GM21360 (cell line): ENCODE measurements around the gene DDX1.
"Not testable (repeated sequence)": the region's sequence is repeated elsewhere in the genome, so short reads cannot be mapped to it uniquely, and the experiment has no call there.

ENCODE experiments used
- ATAC-seq: cut with Tn5 transposase; IDR thresholded peaks from one replicate; pipeline ENCODE4 v1.9.1; 2021; ENCODE audit warnings: mild to moderate bottlenecking, moderate library complexity; ENCODE audit not compliant: unreplicated experiment

DDX1 gene

GRCh38 chr2:15614545-15615300 is 23.1 kb downstream of the DDX1 start:
- ATAC-seq, result no peak

DNA sequence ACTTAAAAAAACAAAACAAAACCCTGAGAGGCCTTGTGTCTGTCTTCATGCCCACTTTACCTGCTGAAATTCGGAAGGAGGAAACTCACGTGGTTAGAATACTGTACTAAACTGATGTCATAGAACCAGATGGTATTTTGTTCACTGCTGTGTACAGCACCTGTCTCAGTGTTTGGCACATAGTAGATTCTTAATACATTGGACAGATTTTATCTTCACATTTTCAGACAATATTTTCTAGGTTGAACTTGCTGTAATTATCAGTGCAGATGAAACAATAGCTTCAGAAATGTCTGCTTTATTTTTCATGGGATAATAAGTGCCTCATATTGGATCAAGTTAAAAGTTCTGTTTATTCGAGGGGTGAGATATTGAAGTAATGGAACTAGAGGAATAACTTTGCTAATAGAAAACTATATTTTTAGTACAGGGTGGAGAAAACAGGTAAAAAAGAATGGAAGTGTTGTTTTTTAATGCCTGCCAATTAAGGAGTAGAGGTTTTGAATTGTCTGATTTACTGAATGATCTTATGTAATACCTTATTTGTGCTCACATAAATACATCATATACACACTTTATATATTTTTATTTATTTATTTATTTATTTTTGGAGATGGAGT is 23.7 kb downstream of the DDX1 start:
- ATAC-seq, result no peak

DNA sequence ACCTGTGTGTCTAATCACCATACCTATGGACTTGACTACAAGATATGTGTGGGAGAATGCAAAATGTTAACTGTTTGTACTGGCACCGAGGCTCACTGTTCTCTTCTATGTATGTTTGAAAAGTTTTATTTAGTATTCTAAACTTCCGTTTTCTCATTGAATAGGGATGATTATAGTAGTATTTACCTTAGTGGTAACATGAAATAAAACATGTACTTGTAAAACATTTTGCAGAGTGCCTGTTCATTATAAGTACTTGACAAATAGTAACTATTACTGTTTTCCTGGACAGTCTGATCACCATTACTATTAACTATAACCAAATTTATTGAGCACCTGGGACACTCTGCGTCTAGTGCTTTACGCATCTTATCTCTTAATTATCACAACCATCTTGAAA is 24.8 kb downstream of the DDX1 start:
- ATAC-seq, result no peak

DNA sequence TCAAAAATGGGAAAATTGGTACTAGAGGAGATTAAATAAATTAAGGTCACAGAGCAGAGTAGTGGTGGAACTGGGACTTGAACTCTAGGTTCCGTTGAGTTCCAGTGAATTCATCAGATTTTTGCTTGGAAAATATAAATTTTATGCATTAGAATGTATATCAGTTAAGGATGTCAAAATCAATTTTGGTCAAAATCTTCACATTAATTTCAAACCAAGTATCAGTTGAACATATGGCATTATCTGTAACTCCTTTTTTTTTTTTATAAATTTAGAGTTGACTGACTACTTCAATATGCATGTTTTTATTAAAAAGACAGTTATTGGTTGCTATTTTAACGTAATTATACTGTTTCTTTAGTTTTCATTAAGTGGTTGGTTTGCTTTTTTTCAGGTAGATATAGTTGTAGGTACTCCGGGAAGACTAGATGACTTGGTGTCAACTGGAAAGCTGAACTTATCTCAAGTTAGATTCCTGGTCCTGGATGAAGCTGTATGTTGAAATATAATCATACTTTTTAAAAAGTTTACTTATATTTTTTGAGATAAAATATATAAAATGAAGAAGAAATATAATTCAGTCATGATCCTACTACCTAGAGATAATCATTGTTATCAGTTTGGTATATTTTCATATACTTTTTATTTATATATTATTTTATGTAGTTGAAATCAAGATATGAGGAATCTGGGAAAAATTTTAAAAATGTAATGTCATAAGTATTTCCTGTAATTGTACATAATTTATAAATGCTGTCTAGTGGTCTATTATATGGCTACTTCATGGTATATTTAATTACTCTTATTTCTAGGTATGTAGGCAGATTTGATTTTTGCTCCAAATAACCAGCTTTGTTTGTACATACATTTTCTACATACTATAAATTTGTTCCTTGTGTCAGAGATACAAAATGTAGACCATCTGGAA is 25.4 kb downstream of the DDX1 start:
- no peak for ATAC-seq

DNA sequence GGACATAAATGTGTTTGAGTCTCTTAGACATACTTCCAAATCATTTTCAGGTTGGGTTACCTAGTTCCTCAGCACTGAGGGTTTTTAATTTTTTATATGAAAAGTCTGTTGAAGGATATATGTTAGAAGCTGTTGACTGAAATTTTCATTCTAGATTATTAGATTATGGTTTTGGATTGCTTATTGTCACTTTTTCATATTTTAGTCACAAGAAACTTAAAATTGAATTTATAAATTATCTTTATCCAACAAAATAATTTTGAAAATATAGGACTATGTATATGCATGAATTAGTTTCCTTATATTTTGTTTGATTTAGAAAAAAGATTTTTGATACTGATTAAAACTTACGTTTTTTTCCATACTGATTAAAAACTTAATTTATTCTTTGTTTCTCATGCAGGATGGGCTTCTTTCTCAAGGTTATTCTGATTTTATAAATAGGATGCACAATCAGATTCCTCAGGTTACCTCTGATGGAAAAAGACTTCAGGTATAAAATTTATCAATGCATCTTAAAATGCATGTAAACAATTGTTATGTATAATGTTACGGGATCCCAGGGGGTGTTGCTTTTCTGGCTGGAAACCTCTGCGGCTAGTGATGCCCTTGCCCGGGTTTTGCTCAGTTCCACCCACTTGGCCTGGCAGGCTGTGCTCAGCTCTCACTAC is 26.2 kb downstream of the DDX1 start:
- ATAC-seq, result no peak

- no peak for ATAC-seq
Observed at GRCh38 chr2:15618449-15618855, 26.8 kb downstream of the DDX1 start.

DNA sequence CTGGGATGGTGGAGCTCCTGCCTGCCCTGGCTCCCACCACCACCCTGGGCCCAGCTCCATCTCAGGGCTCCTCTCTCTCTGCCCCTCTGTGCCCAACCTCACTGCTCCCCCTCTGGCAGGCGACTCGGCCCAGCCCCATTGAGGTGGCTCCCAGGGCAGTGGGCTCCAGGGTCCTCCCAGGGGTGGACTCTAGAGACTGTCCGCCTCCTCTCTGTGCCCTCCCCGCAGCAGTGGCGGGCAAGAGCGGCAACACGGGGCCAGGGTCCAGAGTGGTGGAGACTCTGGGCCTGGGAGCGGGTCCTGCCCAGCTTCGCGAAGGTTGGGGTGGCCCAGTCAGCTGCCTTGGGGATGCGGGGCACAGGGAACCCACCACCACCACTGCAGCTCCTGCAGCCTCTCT is 27.4 kb downstream of the DDX1 start:
- no peak for ATAC-seq

- no peak for ATAC-seq
Observed at GRCh38 chr2:15619510-15619909, 27.8 kb downstream of the DDX1 start.

DNA sequence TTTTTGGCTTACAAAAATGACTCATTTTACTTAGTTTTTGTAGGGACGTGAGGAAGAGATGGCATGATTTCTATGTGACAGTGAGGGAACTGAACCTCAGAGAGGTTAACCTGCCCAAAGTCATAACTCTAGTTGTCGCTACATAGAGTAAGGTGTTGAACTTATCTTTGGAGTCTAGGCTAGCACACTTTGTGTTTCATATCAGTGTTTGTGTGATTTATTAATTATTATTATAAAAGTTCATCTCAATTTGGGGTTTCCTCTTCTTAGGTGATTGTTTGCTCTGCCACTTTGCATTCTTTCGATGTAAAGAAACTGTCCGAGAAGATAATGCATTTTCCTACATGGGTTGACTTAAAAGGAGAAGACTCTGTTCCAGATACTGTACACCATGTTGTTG is 28.3 kb downstream of the DDX1 start:
- no peak for ATAC-seq

DNA sequence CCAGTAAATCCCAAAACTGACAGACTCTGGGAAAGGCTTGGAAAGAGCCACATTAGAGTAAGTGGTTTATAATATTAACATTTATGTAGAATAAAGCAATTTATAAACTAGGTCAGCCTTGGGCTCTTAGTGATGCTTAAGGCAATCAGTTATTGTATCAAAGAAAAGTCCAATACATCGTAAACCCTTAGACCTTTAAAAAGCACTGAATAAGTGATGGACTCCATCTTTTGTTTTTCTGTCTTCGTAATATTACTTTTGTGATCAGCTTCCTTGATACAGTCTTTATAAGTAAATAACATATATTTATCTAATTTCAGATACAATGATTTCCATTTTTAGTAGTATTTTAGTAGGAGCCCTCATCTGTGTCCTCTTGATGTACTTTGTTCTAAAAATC is 28.7 kb downstream of the DDX1 start:
- no peak for ATAC-seq

GRCh38 chr2:15620857-15621471 is 29.3 kb downstream of the DDX1 start:
- no peak for ATAC-seq

DNA sequence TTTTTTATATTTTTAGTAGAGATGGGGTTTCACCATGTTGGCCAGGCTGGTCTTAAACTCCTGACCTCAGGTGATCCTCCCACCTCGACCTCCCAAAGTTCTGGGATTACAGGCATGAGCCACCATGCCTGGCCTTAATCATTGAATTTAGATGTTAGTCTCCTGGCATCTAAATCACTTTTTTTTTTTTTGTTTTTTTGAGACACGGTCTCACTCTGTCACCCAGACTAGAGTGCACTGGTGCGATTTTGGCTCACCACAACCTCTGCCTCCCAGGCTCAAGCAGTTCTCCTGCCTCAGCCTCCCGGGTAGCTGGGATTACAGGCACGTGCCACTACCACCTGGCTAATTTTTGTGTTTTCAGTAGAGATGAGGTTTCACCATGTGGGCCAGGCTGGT is 29.8 kb downstream of the DDX1 start:
- not testable (repeated sequence) for ATAC-seq

DNA sequence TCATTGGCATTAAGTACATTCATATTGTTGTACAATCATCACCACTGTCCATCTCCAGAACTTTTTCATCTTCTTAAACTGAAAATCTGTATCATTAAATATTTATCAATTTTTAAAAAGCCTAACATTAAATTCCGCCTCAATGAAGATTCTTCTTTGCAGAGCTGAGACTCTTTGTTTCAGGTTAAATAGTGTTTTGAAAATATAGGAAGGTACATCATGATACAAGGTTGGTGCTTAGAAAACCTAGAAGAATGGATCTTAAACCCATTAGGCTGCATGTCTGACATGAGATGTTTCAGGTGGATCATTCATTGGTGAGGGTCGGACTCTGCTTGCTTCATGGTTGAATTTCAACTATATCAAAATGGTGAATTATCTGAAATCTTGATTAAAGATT is 30.5 kb downstream of the DDX1 start:
- no peak for ATAC-seq

DNA sequence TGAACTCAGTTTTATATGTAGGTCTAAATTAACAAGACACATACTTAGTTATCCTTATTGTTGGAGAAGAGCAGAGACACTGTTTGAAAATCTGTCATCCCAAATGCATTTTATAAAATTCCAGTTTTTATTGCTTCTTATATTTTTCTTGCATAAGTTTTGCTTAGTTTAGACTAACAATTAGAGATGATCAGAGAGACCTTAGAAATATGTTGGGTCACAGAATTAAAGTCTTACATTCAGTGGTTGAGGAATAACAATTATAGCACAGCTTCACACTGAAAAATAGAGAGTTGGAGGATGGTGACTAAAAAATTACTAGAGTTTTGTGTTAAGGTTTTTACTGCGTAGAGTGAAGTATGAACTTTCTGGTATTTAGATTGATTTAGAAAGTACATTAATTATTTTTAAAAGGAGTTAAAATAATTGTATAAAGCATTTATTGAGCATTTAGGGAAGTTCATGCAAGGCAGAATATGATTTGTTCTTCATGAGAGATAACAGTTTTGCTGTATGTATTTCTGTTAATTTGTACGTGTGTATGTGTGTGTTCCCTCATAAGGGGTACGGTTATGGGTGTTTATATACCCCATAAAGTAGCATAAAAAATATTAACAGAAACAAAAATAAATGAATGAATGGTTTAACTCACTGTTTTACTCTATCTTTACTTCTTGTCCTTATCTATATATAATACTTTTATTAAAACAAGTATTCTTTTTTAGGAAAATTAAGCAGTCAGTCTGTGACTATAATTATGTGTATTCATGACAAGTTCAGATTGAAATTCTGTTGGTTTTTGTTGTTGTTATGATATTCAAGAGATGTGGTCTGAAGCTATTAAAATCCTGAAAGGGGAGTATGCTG is 31.2 kb downstream of the DDX1 start:
- no peak for ATAC-seq

DNA sequence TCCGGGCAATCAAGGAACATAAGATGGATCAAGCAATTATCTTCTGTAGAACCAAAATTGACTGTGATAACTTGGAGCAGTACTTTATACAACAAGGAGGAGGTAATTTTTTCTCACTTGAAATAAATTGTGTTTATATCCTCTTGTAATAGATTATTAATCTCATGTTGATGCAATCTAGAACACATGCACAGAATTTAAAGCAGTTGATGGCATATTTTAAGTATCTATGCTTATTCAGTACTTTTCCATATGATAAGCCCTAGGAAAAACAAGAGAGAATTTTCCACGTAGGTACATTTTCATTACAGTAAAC is 31.8 kb downstream of the DDX1 start:
- no peak for ATAC-seq

- ATAC-seq, result no peak
Observed at GRCh38 chr2:15623898-15624541, 32.4 kb downstream of the DDX1 start.

DNA sequence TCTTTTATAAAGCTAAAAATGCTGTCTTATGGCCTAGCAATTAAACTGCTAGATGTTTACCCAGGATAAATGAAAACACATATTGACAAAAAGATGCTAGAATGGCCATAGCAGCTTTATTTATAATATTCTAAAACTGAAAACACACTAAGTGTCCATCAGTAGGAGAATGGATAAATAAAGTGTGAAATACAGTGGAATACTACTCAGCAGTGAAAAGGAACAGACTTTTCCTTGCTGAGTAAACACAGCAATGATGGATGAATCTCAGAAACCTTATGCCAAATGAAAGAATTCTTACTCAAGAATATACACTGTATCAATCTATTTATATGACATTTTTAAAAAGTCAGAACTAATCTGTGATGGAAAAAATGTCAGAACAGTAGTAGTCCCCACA is 33.2 kb downstream of the DDX1 start:
- ATAC-seq, result no peak

DNA sequence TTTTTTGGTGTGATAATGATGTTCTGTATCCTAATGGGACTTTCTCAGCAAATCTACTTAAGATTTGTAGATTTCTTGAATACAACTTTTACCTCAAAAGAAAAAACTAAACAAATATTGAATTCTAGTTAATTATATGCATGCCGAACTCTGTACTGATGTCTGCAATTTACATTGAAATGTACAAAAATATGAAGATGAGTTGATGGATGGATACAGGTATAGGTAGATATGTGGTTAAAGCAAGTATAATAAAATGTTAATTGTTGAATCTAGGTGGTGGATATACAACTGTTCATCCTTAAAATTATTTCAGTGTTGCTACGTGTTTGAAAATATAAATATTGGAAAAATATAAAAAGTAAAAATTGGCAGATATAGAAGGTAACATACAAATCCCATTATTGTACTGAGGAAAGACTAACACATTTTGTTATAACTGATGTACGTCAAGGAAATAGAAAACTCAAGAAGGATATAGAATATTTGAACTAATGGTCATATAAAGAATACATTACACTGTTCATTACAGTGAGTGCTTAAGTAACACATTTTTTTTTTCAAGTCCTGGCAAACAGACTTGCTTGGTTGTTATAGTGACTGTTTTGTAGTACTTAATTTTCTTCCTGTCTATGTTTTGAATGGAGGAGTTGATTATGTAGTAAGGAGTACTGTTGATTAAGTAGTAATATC is 33.8 kb downstream of the DDX1 start:
- no peak for ATAC-seq

DNA sequence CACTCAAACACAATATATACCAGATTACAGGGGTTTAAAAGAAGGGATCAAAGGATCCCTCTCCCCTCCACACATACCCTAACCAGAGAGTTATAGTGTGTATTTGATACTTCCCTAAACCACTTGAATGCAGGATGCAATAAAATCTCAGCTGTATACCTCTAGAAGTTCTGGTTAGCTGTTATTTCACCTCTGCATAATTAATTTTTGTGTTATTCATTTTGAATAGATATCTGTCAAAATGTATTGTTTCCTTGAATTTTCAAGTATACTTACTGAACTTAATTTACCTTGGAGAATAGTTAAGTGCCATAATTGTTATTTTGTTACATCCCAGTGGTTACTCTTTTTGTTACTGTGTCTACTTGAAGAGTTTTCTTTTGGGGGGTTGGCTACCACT is 34.5 kb downstream of the DDX1 start:
- no peak for ATAC-seq
